H4 (cell line): Measurements from ENCODE around the gene EFCC1. TPM values are rescaled to one million over a fixed set of nuclear protein-coding genes. Genes with fewer than 3 reads are reported as not detected.
"Not testable (repeated sequence)": the region's sequence is repeated elsewhere in the genome, so short reads cannot be mapped to it uniquely, and the experiment has no call there.

ENCODE experiments used
- DNase-seq: peaks from one replicate; pipeline ENCODE4 v3.0.0-alpha.2; 2015; ENCODE audit warnings: low spot score
- total RNA-seq: library from RNA; depleted of rRNA; stranded (reverse); fragments of >200 nt; shearing (Covaris generic); gene quantifications from 2 replicates; pipeline ENCODE4 v1.2.3, GENCODE V29; 2014

Gene EFCC1
- total RNA-seq, 1 experiment from 2014 or later, result 1.2 TPM

DNA sequence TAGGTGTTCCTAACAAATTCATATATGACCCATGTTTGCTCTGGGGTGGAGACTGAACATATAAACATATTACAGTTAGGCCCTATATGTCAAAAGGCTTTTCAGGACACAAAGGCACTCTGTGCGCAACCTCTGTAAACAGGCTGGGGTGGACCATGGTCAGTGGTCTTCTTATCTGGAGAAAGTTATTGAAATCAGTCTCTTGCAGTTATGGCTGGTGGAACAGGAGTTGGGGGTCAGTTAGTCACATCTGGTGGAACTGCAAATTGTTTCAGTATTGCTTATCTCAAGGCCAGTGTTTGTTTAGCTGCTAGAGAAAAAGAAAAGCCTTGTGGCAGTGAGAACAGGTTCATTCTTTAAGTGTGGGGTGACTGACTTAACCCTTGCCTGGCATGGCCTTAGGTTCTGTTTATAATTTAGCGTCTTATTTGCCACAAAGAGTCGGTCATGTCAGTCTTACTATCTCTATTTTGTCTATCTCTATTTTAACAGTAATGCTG is 53.6 kb downstream of the EFCC1 start:
- no peak for DNase-seq

GRCh38 chr3:129056451-129057173 is 55.5 kb downstream of the EFCC1 start:
- DNase-seq, result no peak

- DNase-seq, result no peak
Observed at GRCh38 chr3:129057249-129057648, 56.1 kb downstream of the EFCC1 start.

GRCh38 chr3:129058441-129059200 is 57.5 kb downstream of the EFCC1 start:
- DNase-seq, result peak; percentile 51

DNA sequence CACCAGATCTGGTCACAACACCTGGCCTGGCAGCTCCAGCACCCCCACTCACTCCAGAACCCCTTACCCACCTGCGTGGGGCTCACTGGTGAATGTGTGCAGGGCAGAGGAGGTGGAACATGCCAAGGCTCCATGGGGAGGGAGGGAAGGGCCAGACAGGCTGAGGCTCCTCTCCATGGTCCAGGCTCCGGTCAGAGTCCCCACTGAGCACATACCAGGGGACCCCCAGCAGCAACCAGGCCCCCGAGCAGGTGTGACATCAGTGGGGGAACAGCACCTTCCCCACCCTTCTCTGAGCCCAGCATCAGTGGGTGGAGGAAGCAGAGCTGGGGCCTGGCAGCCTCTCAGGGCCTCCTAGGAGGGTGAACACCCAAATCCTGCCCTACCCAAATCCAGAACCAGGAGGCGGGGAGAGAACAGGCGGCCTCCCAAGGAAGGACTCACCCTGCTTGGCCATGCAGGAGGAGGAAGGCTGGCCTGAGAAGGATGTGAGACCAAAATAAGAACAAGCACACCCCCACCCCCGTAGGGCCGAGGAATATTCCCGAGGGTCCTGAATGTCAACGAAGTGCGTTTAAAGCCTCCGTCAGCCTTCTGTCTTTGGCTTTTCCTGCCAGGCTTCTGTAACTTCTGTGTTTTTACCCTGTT is 58.3 kb downstream of the EFCC1 start:
- no peak for DNase-seq

- DNase-seq, result no peak
Observed at GRCh38 chr3:129060276-129061022, 59.3 kb downstream of the EFCC1 start, which contains the start of gene GP9. GP9 (plus strand) TSS chr3:129060779; CDS start chr3:129061740, 961 bp downstream.

GRCh38 chr3:129061023-129061887 is 60.2 kb downstream of the EFCC1 start:
- DNase-seq, result no peak

GRCh38 chr3:129061888-129062834 is 61.1 kb downstream of the EFCC1 start:
- DNase-seq, result no peak

DNA sequence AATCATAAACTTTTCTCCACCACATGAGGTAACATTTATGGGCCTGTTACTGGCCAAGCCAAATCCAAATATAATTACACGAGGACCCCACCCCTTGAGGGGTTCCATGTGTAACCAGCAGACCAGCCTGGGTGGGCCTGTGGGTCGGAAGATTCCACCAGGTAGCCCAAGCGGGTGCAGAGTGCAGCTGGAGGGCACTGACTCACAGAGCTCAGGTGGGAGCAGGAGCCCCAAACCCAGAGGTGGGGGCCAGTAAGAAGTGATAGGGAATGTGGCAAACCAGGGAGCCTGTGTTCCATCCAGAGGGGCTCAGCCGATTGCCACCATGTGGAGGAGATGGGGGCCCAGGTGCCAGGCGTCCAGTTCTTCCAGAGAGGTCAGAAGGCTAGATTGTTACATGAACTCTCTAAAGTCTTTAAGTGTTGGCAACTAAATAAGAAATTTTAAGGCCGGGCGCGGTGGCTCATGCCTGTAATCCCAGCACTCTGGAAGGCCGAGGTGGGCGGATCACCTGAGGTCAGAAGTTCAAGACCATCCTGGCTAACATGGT is 62.1 kb downstream of the EFCC1 start:
- DNase-seq, result no peak

GRCh38 chr3:129063841-129064482 is 62.9 kb downstream of the EFCC1 start:
- DNase-seq, result no peak

DNA sequence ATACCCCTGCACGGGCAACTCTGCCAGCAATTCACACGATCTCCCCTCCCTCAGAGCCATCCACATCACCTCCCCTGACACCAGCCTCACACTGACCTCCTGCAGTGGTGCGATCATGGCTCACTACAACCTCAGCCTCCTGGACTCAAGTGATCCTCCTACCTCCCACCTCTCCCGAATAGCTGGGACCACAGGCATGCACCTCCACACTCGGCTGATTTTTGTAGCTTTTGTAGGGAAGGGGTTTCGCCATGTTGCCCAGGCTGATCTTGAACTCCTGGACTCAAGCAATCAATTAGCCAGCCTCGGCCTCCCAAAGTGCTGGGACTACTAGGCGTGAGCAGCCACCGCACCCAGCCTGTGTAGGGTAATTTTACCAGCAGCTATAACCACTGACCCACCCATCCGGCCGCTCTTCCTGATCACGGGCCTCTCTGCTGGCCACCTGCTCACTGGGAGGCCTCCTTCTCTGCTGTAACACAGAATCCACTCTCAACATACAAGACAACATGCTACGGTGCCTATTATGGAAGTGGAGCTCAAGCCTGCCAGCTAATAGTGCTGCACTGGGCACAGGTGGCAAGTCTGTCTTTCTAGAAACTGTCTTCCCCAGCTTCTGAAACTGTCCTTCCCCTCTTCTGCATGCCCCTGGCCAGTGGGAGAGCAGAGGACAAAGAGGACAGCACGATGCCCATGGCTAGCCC is 64.1 kb downstream of the EFCC1 start:
- no peak for DNase-seq

- no peak for DNase-seq
Observed at GRCh38 chr3:129065720-129066073, 64.6 kb downstream of the EFCC1 start.

DNA sequence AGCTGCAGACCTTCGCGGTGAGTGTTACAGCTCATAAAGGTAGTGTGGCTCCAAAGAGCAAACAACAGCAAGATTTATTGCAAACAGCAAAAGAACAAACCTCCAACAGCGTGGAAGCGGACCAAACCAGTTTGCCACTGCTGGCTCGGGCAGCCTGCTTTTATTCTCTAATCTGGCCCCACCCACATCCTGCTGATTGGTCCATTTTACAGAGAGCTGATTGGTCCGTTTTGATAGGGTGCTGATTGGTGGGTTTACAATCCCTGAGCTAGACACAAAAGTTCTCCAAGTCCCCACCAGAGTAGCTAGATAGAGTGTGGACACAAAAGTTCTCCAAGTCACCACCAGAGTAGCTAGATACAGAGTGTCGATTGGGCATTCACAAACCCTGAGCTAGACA is 66.6 kb downstream of the EFCC1 start:
- not testable (repeated sequence) for DNase-seq

GRCh38 chr3:129068291-129068886 is 67.3 kb downstream of the EFCC1 start:
- DNase-seq, result no peak

DNA sequence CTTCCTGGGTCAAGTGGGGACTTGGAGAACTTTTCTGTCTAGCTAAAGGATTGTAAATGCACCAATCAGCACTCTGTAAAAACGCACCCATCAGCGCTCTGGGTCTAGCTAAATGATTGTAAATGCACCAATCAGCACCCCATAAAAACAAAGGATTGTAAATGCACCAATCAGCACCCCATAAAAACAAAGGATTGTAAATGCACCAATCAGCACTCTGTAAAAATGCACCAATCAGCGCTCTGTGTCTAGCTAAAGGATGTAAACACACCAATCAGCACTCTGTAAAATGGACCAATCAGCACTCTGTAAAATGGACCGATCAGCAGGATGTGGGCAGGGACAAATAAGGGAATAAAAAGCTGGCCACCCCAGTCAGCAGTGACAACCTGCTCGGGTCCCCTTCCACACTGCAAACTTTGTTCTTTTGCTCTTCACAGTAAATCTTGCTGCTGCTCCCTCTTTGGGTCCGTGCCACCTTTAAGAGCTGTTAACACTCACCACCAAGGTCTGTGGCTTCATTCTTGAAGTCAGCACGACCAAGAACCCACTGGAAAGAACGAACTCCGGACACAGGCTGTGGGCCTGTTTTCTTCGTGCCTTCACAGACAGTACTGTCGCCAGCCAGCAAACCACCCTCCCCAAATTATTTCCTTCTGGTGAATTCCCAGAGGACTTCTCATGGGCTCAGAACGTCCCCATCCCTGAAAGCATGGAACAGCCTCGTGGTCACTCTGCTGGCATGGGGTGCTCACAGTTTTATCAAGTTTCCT is 68.4 kb downstream of the EFCC1 start:
- not testable (repeated sequence) for DNase-seq

GRCh38 chr3:129070086-129070885 is 69.2 kb downstream of the EFCC1 start:
- no peak for DNase-seq
